H1 (cell line): ENCODE measurements around the gene ZNF14. TPM values are rescaled to one million over a fixed set of nuclear protein-coding genes. Genes with fewer than 3 reads are reported as not detected.

Experiments
- CTCF ChIA-PET: fragments of 300-600 bp; sonication (Branson Sonifier 250); formaldehyde crosslinking; loops from one replicate; lab custom pipeline; 2021; ENCODE audit not compliant: partially characterized antibody; lab: Charles Lee
- POLR2A ChIA-PET: fragments of 300-600 bp; sonication (Branson Sonifier 250); formaldehyde crosslinking; loops from one replicate; lab custom pipeline; 2021; ENCODE audit warnings: inconsistent platforms; ENCODE audit not compliant: partially characterized antibody; lab: Charles Lee
- DNase-seq, 2 experiments: peaks; one replicate each; pipeline versions ENCODE4 v3.0.0 to v3.0.0-alpha.2; 2010 to 2022; ENCODE audit warnings: low spot score in 2 of 2, low read depth in 1 of 2, mixed read lengths in 1 of 2
- FAIRE-seq: peaks from 2 replicates; lab custom pipeline; 2011; peaks lifted over from hg19 to GRCh38; lab: Jason Lieb, UNC
- H2AFZ ChIP-seq: 2 replicates; pipeline ENCODE4 v1.8.1; 2012; ENCODE audit warnings: low read length, inconsistent platforms
- H2AK5ac ChIP-seq: 2 replicates; pipeline ENCODE4 v1.6.1; 2013; ENCODE audit warnings: low read depth, low read length
- H2BK120ac ChIP-seq: replicated peaks from 2 replicates; pipeline ENCODE3; 2013; ENCODE audit warnings: low read depth, low read length, inconsistent platforms
- H2BK12ac ChIP-seq: 2 replicates; pipeline ENCODE4 v1.6.1; 2013; ENCODE audit warnings: low read depth, low read length
- H2BK15ac ChIP-seq: 2 replicates; pipeline ENCODE4 v1.6.1; 2013; ENCODE audit warnings: low read length
- H2BK20ac ChIP-seq: 2 replicates; pipeline ENCODE4 v1.6.1; 2013; ENCODE audit warnings: low read length
- H2BK5ac ChIP-seq: 2 replicates; pipeline ENCODE4 v1.6.1; 2013; ENCODE audit warnings: low read depth, low read length
- H3K14ac ChIP-seq: 2 replicates; pipeline ENCODE4 v1.6.1; 2013; ENCODE audit warnings: inconsistent platforms; ENCODE audit not compliant: insufficient read length
- H3K18ac ChIP-seq: 2 replicates; pipeline ENCODE4 v1.6.1; 2013; ENCODE audit warnings: low read length; ENCODE audit errors: extremely low read depth
- H3K23ac ChIP-seq: 2 replicates; pipeline ENCODE4 v1.6.1; 2013; ENCODE audit warnings: inconsistent platforms; ENCODE audit not compliant: insufficient read length
- H3K23me2 ChIP-seq: 2 replicates; pipeline ENCODE4 v1.6.1; 2013; ENCODE audit warnings: low read depth, low read length
- H3K27ac ChIP-seq: 2 replicates; pipeline ENCODE4 v1.6.1; 2011; ENCODE audit warnings: low read depth, low read length, inconsistent platforms
- H3K27me3 ChIP-seq, 4 experiments: replicated peaks in 1 of 4; 1 replicate in 1 of 4; 2 replicates in 3 of 4; pipeline versions ENCODE4 v1.6.1 to v1.8.1; 2011 to 2013; ENCODE audit warnings: low read length in 3 of 4, mild to moderate bottlenecking in 3 of 4, inconsistent platforms in 2 of 4, mixed read lengths in 2 of 4, moderate library complexity in 1 of 4; ENCODE audit not compliant: control insufficient read depth in 3 of 4, insufficient read depth in 3 of 4; ENCODE audit errors: extremely low read depth in 1 of 4
- H3K36me3 ChIP-seq, 4 experiments: 2 replicates each; pipeline versions ENCODE4 v1.6.1 to v1.8.1; 2011 to 2013; ENCODE audit warnings: mild to moderate bottlenecking in 4 of 4, low read length in 3 of 4, moderate library complexity in 2 of 4, control low read depth in 1 of 4, inconsistent platforms in 1 of 4; ENCODE audit not compliant: insufficient read depth in 4 of 4, control insufficient read depth in 2 of 4
- H3K4ac ChIP-seq: replicated peaks from 2 replicates; pipeline ENCODE3; 2013; ENCODE audit warnings: low read length, low read depth, mixed read lengths, inconsistent platforms; ENCODE audit not compliant: insufficient read length
- H3K4me1 ChIP-seq, 4 experiments: replicated peaks in 1 of 4; 1 replicate in 1 of 4; 2 replicates in 3 of 4; pipeline versions ENCODE4 v1.6.1 to v1.8.1; 2011 to 2013; ENCODE audit warnings: low read length in 3 of 4, inconsistent platforms in 2 of 4, mixed read lengths in 1 of 4; ENCODE audit not compliant: insufficient read depth in 4 of 4, control insufficient read depth in 3 of 4
- H3K4me2 ChIP-seq, 2 experiments: 2 replicates each; pipeline versions ENCODE4 v1.6.1 to v1.8.1; 2011 to 2013; ENCODE audit warnings: low read depth in 2 of 2, low read length in 2 of 2, control low read depth in 1 of 2, inconsistent platforms in 1 of 2, mild to moderate bottlenecking in 1 of 2; ENCODE audit not compliant: insufficient read depth in 1 of 2
- H3K4me3 ChIP-seq, 4 experiments: fragments of 200-600, 300-600 bp in 1 of 4; sonication (generic), shearing (Covaris generic), sonication (Bioruptor Twin) in 1 of 4; 2 replicates each; pipeline versions ENCODE4 v1.5.1 to v1.8.1; 2011 to 2016; ENCODE audit warnings: low read length in 4 of 4, low read depth in 3 of 4, control low read depth in 2 of 4, inconsistent platforms in 2 of 4, mild to moderate bottlenecking in 2 of 4, mixed read lengths in 1 of 4, moderate library complexity in 1 of 4; ENCODE audit not compliant: insufficient read depth in 2 of 4; ENCODE audit errors: extremely low read depth in 1 of 4
- H3K56ac ChIP-seq: replicated peaks from 2 replicates; pipeline ENCODE3; 2013; ENCODE audit warnings: low read depth, mild to moderate bottlenecking, mixed read lengths, low read length, inconsistent platforms; ENCODE audit not compliant: insufficient read length
- H3K79me1 ChIP-seq: 2 replicates; pipeline ENCODE4 v1.6.1; 2013; ENCODE audit warnings: low read depth, low read length, control low read depth
- H3K79me2 ChIP-seq, 2 experiments: 2 replicates each; pipeline versions ENCODE4 v1.6.1 to v1.8.1; 2012 to 2013; ENCODE audit warnings: low read length in 2 of 2, mild to moderate bottlenecking in 2 of 2, inconsistent platforms in 1 of 2; ENCODE audit not compliant: insufficient read depth in 2 of 2, control insufficient read depth in 1 of 2
- H3K9ac ChIP-seq, 4 experiments: replicated peaks in 1 of 4; 1 replicate in 1 of 4; 2 replicates in 3 of 4; pipeline versions ENCODE4 v1.6.1 to v1.8.1; 2011 to 2013; ENCODE audit warnings: low read depth in 3 of 4, low read length in 3 of 4, control low read depth in 2 of 4, mild to moderate bottlenecking in 2 of 4, moderate library complexity in 2 of 4, inconsistent platforms in 1 of 4; ENCODE audit errors: extremely low read depth in 1 of 4
- H3K9me3 ChIP-seq, 2 experiments: 2 replicates each; pipeline versions ENCODE4 v1.6.1 to v1.8.1; 2012 to 2013; ENCODE audit warnings: mild to moderate bottlenecking in 2 of 2, moderate library complexity in 2 of 2, control low read depth in 1 of 2, inconsistent platforms in 1 of 2, low read depth in 1 of 2, low read length in 1 of 2, mixed read lengths in 1 of 2; ENCODE audit not compliant: insufficient read depth in 2 of 2
- H4K20me1 ChIP-seq, 2 experiments: replicated peaks in 1 of 2; 2 replicates each; pipeline versions ENCODE3 to v1.8.1; 2011 to 2013; ENCODE audit warnings: inconsistent platforms in 2 of 2, low read length in 2 of 2, mild to moderate bottlenecking in 1 of 2; ENCODE audit not compliant: insufficient read depth in 2 of 2, control insufficient read depth in 1 of 2
- H4K5ac ChIP-seq: 2 replicates; pipeline ENCODE4 v1.6.1; 2013; ENCODE audit warnings: low read length, low read depth, mixed read lengths, inconsistent platforms; ENCODE audit not compliant: insufficient read length
- H4K8ac ChIP-seq: 2 replicates; pipeline ENCODE4 v1.8.0; 2013; ENCODE audit warnings: mild to moderate bottlenecking, moderate library complexity, low read length, inconsistent platforms; ENCODE audit not compliant: insufficient read depth; ENCODE audit errors: extremely low read depth
- H4K91ac ChIP-seq: replicated peaks from 2 replicates; pipeline ENCODE3; 2013; ENCODE audit warnings: low read length, mixed read lengths, inconsistent platforms; ENCODE audit not compliant: insufficient read length
- CTCF ChIP-seq, 3 experiments: IDR thresholded peaks; 1 replicate in 2 of 3; 2 replicates in 1 of 3; pipeline versions ENCODE4 v1.5.1 to v1.6.1; 2011; ENCODE audit warnings: low read length in 3 of 3, mild to moderate bottlenecking in 3 of 3, inconsistent platforms in 2 of 3, low read depth in 1 of 3, moderate library complexity in 1 of 3; ENCODE audit not compliant: insufficient read depth in 1 of 3; ENCODE audit errors: control extremely low read depth in 1 of 3
- GABPA ChIP-seq: IDR thresholded peaks from 2 replicates; pipeline ENCODE4 v1.6.1; 2011; ENCODE audit warnings: mild to moderate bottlenecking, low read length, moderate library complexity, borderline replicate concordance; ENCODE audit not compliant: insufficient read depth
- HDAC6 ChIP-seq: IDR thresholded peaks from one replicate; pipeline ENCODE4 v1.7.1; 2012; ENCODE audit warnings: low read depth, mild to moderate bottlenecking, inconsistent platforms, low read length, moderate library complexity
- NANOG ChIP-seq: IDR thresholded peaks from 2 replicates; pipeline ENCODE4 v1.6.1; 2011; ENCODE audit warnings: low read length, low read depth, mild to moderate bottlenecking, inconsistent platforms; ENCODE audit not compliant: insufficient read depth, poor library complexity, severe bottlenecking
- TBP ChIP-seq: IDR thresholded peaks from 2 replicates; pipeline ENCODE4 v1.6.1; 2011; ENCODE audit warnings: low read depth, low read length, improper control_type of control experiment
- WGBS, 2 experiments: shearing (Covaris generic) in 1 of 2; methylation state at CpG; one replicate each; pipeline versions ENCODE4 v1.1.6 to v1.1.7; 2013 to 2015; ENCODE audit warnings: low lambda C conversion rate in 2 of 2, mixed read lengths in 2 of 2, inconsistent platforms in 1 of 2, low coverage in 1 of 2, missing lambda C conversion rate in 1 of 2; ENCODE audit not compliant: insufficient replicate concordance in 2 of 2, insufficient coverage in 1 of 2, insufficient read length in 1 of 2; ENCODE audit errors: extremely low coverage in 1 of 2, missing lambda C conversion rate in 1 of 2; 5-methylcytosine and 5-hydroxymethylcytosine counted together
- polyA plus RNA-seq, 7 experiments: library from polyadenylated mRNA; depleted of rRNA in 3 of 7; stranded (reverse) in 5 of 7; unstranded in 2 of 7; fragments of >200 nt in 5 of 7; fragments of 200-250 nt in 2 of 7; gene quantifications; 1 replicate in 5 of 7; 2 replicates in 1 of 7; 4 replicates in 1 of 7; pipeline versions ENCODE4 v1.2.1 to v1.2.3, GENCODE V29; 2011 to 2013; ENCODE audit warnings: missing spikeins in 2 of 7, mixed read lengths in 2 of 7
- total RNA-seq: library from RNA; stranded (reverse); fragmentation: NEBNext Ultra II Directional; extraction: Animal tissue kit (Norgen Biotek cat#: 25700); gene quantifications from 2 replicates; pipeline ENCODE4 v1.2.1, GENCODE V29; 2021

The ZNF14 gene
- total and polyA plus RNA-seq, 2 of the 8 experiments (the other 6 are each of a cell fraction or from before 2014, with no cell fraction given), result 1.00 to 7.4 TPM

GRCh38 chr19:19751846-19752245 lies 18.9 kb upstream of the ZNF14 start:
- Histone ChIP-seq H4K8ac (no peak overlapping the region), H2BK12ac (no peak overlapping the region), H4K5ac (no peak overlapping the region), H3K14ac (no peak overlapping the region), H2AK5ac (no peak overlapping the region), H3K23me2 (no peaks in the 10 kb centered on the region), H3K4me1 (no peaks in the 10 kb centered on the region), H3K4ac (no peak overlapping the region), H3K18ac (no peak overlapping the region), H2AFZ (no peak overlapping the region), H2BK15ac (no peak overlapping the region), H3K4me3 (no peak overlapping the region), H4K20me1 (no peaks in the 10 kb centered on the region), H3K56ac (no peak overlapping the region), H3K9ac (no peak overlapping the region), H3K9me3 (peaks cover 3 to 18% of the 10 kb centered on the region in 2 experiments; a peak in 1 of 4 replicates), H2BK5ac (no peak overlapping the region), H3K27me3 (no peaks in the 10 kb centered on the region), H3K4me2 (no peak overlapping the region), H2BK120ac (no peak overlapping the region), H3K27ac (no peak overlapping the region), H4K91ac (no peak overlapping the region), H3K23ac (no peak overlapping the region), H3K79me1 (no peaks in the 10 kb centered on the region), H3K36me3 (no peaks in the 10 kb centered on the region), H3K79me2 (no peaks in the 10 kb centered on the region), H2BK20ac (no peak overlapping the region)
- TF ChIP-seq NANOG (no peak), CTCF (IDR thresholded peaks at IDR 0.05; ENCODE audit: control extremely low read depth in 1 of 3, insufficient read depth in 1 of 3, low read depth in 1 of 3, low read length in 3 of 3) (no peak), HDAC6 (no peak), TBP (no peak), GABPA (no peak)
- FAIRE-seq (no peak), DNase-seq (no peak)
- 93% methylated on average over 12 of the region's 12 CpGs; no CpG with 5 or more reads in 1 of the 2 experiments for WGBS, 2 experiments
- ChIA-PET POLR2A (no interaction called here), CTCF (interaction anchor here (0.8 kb wide), 1 partner anchor 199 kb away, joined by 3 read pairs; no protein-coding TSS in a partner anchor)
